B cell (primary cell): ENCODE results near the gene TMPRSS7. TPM values are rescaled to one million over a fixed set of nuclear protein-coding genes. Genes with fewer than 3 reads are reported as not detected.

ENCODE experiments used
- ATAC-seq: fragments of 200-7000 bp; cut with Tn5 transposase; one replicate; pipeline ENCODE4 v1.10.0; 2021; ENCODE audit warnings: low read depth, mild to moderate bottlenecking, moderate number of reproducible peaks, moderate library complexity
- CTCF ChIA-PET: fragments of 350-600 bp; sonication (Branson Sonifier 250); formaldehyde crosslinking; loops from one replicate; lab custom pipeline; 2021; ENCODE audit warnings: antibody characterized with exemption, inconsistent platforms; lab: Charles Lee
- POLR2A ChIA-PET: fragments of 350-600 bp; sonication (Branson Sonifier 250); formaldehyde crosslinking; loops from one replicate; lab custom pipeline; 2021; ENCODE audit warnings: antibody characterized with exemption; lab: Charles Lee
- DNase-seq: peaks from one replicate; pipeline ENCODE4 v3.0.0; 2013
- H2AFZ ChIP-seq: 2 replicates; pipeline ENCODE4 v1.6.1; 2012; ENCODE audit warnings: mild to moderate bottlenecking, low read depth, low read length; ENCODE audit not compliant: insufficient read depth, poor library complexity, severe bottlenecking
- H3K27ac ChIP-seq, 2 donors: 1 replicate in 1 of 2; 2 replicates in 1 of 2; pipeline ENCODE4 v1.5.1; 2012 to 2013; ENCODE audit warnings: low read length in 2 of 2, mild to moderate bottlenecking in 2 of 2, moderate library complexity in 1 of 2
- H3K27me3 ChIP-seq, 4 experiments: fragments of 200-600 bp in 1 of 4; sonication (generic) in 1 of 4; replicated peaks in 1 of 4; 1 replicate in 2 of 4; 2 replicates in 2 of 4; pipeline versions ENCODE4 v1.6.1 to v1.7.0; 2013 to 2016; ENCODE audit warnings: low read length in 3 of 4, mild to moderate bottlenecking in 2 of 4, mixed read lengths in 1 of 4, moderate library complexity in 1 of 4; ENCODE audit not compliant: insufficient read depth in 4 of 4, control insufficient read depth in 3 of 4; ENCODE audit errors: control extremely low read depth in 1 of 4
- H3K36me3 ChIP-seq, 2 experiments: replicated peaks in 1 of 2; 1 replicate in 1 of 2; 2 replicates in 1 of 2; pipeline versions ENCODE4 v1.6.1 to v1.7.1; 2013; ENCODE audit warnings: low read length in 1 of 2; ENCODE audit not compliant: insufficient read depth in 2 of 2, control insufficient read depth in 1 of 2; ENCODE audit errors: control extremely low read depth in 1 of 2, extremely low read depth in 1 of 2
- H3K4me1 ChIP-seq, 2 donors: fragments of 200-600 bp in 1 of 2; sonication (generic) in 1 of 2; 1 replicate in 1 of 2; 2 replicates in 1 of 2; pipeline versions ENCODE4 v1.5.1 to v1.6.1; 2013 to 2017; ENCODE audit warnings: low read length in 2 of 2; ENCODE audit not compliant: control insufficient read depth in 2 of 2, insufficient read depth in 2 of 2
- H3K4me2 ChIP-seq: replicated peaks from 2 replicates; pipeline ENCODE3; 2012; ENCODE audit warnings: mild to moderate bottlenecking, low read depth, low read length; ENCODE audit not compliant: poor library complexity, severe bottlenecking
- H3K4me3 ChIP-seq, 5 experiments: fragments of 200-600 bp in 1 of 5; sonication (generic) in 1 of 5; 1 replicate in 3 of 5; 2 replicates in 2 of 5; pipeline versions ENCODE4 v1.5.1 to v1.7.0; 2011 to 2016; ENCODE audit warnings: low read length in 4 of 5, mild to moderate bottlenecking in 4 of 5, low read depth in 2 of 5, control low read depth in 1 of 5, moderate library complexity in 1 of 5; ENCODE audit not compliant: insufficient read depth in 1 of 5; ENCODE audit errors: control extremely low read depth in 1 of 5, extremely low read depth in 1 of 5
- H3K79me2 ChIP-seq: fragments of 200-600 bp; sonication (generic); one replicate; pipeline ENCODE4 v1.6.0; 2016; ENCODE audit warnings: low read length; ENCODE audit not compliant: control insufficient read depth, insufficient read depth
- H3K9ac ChIP-seq: fragments of 200-600 bp; sonication (generic); 2 replicates; pipeline ENCODE4 v1.6.1; 2017; ENCODE audit warnings: mild to moderate bottlenecking, low read length, moderate library complexity
- H3K9me3 ChIP-seq, 3 donors: one replicate each; pipeline versions ENCODE4 v1.6.1 to v1.7.1; 2013; ENCODE audit warnings: low read length in 2 of 3; ENCODE audit not compliant: control insufficient read depth in 2 of 3, insufficient read depth in 1 of 3; ENCODE audit errors: control extremely low read depth in 1 of 3
- H4K20me1 ChIP-seq: 2 replicates; pipeline ENCODE4 v1.6.0; 2012; ENCODE audit warnings: mild to moderate bottlenecking, low read length; ENCODE audit not compliant: insufficient read depth, control insufficient read depth, poor library complexity, severe bottlenecking
- H3K27ac Mint-ChIP-seq: one replicate; pipeline ENCODE4 v1.8.0; 2021; ENCODE audit warnings: mixed read lengths
- H3K27me3 Mint-ChIP-seq: one replicate; pipeline ENCODE4 v1.8.0; 2021; ENCODE audit warnings: mixed read lengths
- H3K4me1 Mint-ChIP-seq: one replicate; pipeline ENCODE4 v1.8.0; 2021; ENCODE audit warnings: mixed read lengths
- H3K4me3 Mint-ChIP-seq: one replicate; pipeline ENCODE4 v1.8.0; 2021; ENCODE audit warnings: mixed read lengths
- H3K9me3 Mint-ChIP-seq: one replicate; pipeline ENCODE4 v1.8.0; 2022; ENCODE audit warnings: mixed read lengths; ENCODE audit not compliant: insufficient read depth
- CTCF ChIP-seq: fragments of 200-600 bp; IDR thresholded peaks from one replicate; pipeline ENCODE4 v1.8.0; 2022; ENCODE audit warnings: antibody characterized with exemption, mild to moderate bottlenecking
- EZH2 ChIP-seq: IDR thresholded peaks from 2 replicates; pipeline ENCODE4 v1.6.1; 2012; ENCODE audit warnings: borderline replicate concordance, low read depth, mild to moderate bottlenecking, moderate library complexity, low read length; ENCODE audit not compliant: insufficient read depth, poor library complexity, severe bottlenecking
- WGBS: methylation state at CpG from one replicate; pipeline ENCODE4 v1.1.5; 2013; ENCODE audit warnings: missing lambda C conversion rate; ENCODE audit not compliant: insufficient coverage; 5-methylcytosine and 5-hydroxymethylcytosine counted together
- intact Hi-C: fragments of 100-400 bp; cut with micrococcal nuclease; formaldehyde crosslinking; loops from one replicate; pipeline ENCODE4 v1.10.0; 2022
- polyA plus RNA-seq: library from polyadenylated mRNA; depleted of rRNA; stranded (reverse); fragments of >200 nt; gene quantifications from 2 replicates; pipeline ENCODE4 v1.2.3, GENCODE V29; 2012
- total RNA-seq, 2 donors: library from RNA; stranded (reverse); fragments of 120-200 nt in 1 of 2; gene quantifications; 1 replicate in 1 of 2; 2 replicates in 1 of 2; pipeline versions ENCODE4 v1.2.3 to v1.2.4, GENCODE V29; 2013 to 2022

Gene TMPRSS7
- total and polyA plus RNA-seq, 2 donors (not counting 1 experiment from before 2014, with no cell fraction given), result not detected

- Histone ChIP-seq H3K4me3 (no peak overlapping the region), H3K9ac (no peak overlapping the region), H3K36me3 (no peaks in the 10 kb centered on the region), H3K27me3 (no peaks in the 10 kb centered on the region), H3K4me2 (no peak overlapping the region), H3K4me1 (no peaks in the 10 kb centered on the region), H4K20me1 (no peaks in the 10 kb centered on the region), H2AFZ (no peak overlapping the region), H3K79me2 (no peaks in the 10 kb centered on the region), H3K9me3 (no peaks in the 10 kb centered on the region), H3K27ac (no peak overlapping the region)
- Mint-ChIP-seq H3K27me3 (no peaks in the 10 kb centered on the region), H3K4me1 (no peaks in the 10 kb centered on the region), H3K27ac (no peak overlapping the region), H3K9me3 (no peaks in the 10 kb centered on the region), H3K4me3 (no peak overlapping the region)
- POLR2A ChIA-PET, result no interaction called here
- TF ChIP-seq CTCF (no peak), EZH2 (no peak)
- ATAC-seq (no peak), DNase-seq (no peak)
- intact Hi-C loops, result no loop called here
- WGBS, result 81% methylated on average over 3 of the region's 4 CpGs
- CTCF ChIA-PET, result interaction anchor here (0.6 to 1.5 kb wide), 2 partner anchors 9 to 338 kb away, joined by 4 to 6 read pairs; no protein-coding TSS in a partner anchor
Observed at GRCh38 chr3:112005091-112005672, 29.4 kb upstream of the TMPRSS7 start.

- DNase-seq, result no peak
Observed at GRCh38 chr3:112007633-112008032, 26.9 kb upstream of the TMPRSS7 start.

More at GRCh38 chr3:112007633-112008032, 26.9 kb upstream of the TMPRSS7 start:
- Histone ChIP-seq H3K79me2 (no peaks in the 10 kb centered on the region), H3K9me3 (no peaks in the 10 kb centered on the region), H3K27me3 (no peaks in the 10 kb centered on the region), H3K4me3 (no peak overlapping the region), H2AFZ (no peak overlapping the region), H3K4me1 (no peaks in the 10 kb centered on the region), H3K36me3 (no peaks in the 10 kb centered on the region), H3K27ac (no peak overlapping the region), H3K4me2 (no peak overlapping the region), H4K20me1 (no peaks in the 10 kb centered on the region), H3K9ac (no peak overlapping the region)
- no peak overlapping the region for H3K27ac Mint-ChIP-seq
- WGBS, result no CpG with 5 or more reads among the region's 1 CpG
- CTCF ChIA-PET, result interaction anchor here (1.1 to 2.0 kb wide), 4 partner anchors 8 to 40 kb away, joined by 3 to 9 read pairs (median 4); no protein-coding TSS in a partner anchor
- no peak overlapping the region for H3K4me3 Mint-ChIP-seq
- H3K9me3 Mint-ChIP-seq, result no peaks in the 10 kb centered on the region
- no peaks in the 10 kb centered on the region for H3K27me3 Mint-ChIP-seq
- no peak for ATAC-seq
- TF ChIP-seq CTCF, result no peak
- no peak for TF ChIP-seq EZH2
- intact Hi-C loops, result no loop called here
- H3K4me1 Mint-ChIP-seq, result no peaks in the 10 kb centered on the region
- POLR2A ChIA-PET, result no interaction called here
